Measurements from ENCODE around the gene NOPCHAP1. TPM values are rescaled to one million over a fixed set of nuclear protein-coding genes. Genes with fewer than 3 reads are reported as not detected.

The NOPCHAP1 gene
- total RNA-seq, 1 experiment from 2014 or later = 25.6 TPM

- CTCF ChIA-PET = no interaction called here
Observed at GRCh38 chr12:104991565-104992128, 5.5 kb downstream of the NOPCHAP1 start.

More at GRCh38 chr12:104991565-104992128, 5.5 kb downstream of the NOPCHAP1 start:
- RAD21 ChIA-PET (ENCODE audit: low non-redundant PET in 1 of 2, low total read pairs in 2 of 2, uncharacterized antibody in 2 of 2, unreplicated experiment in 2 of 2) = no interaction called here
- Histone ChIP-seq H3K4me1 (ENCODE audit: control insufficient read depth in 1 of 2, insufficient read depth in 2 of 2, low read length in 2 of 2) (peaks cover 5 to 8% of the 10 kb centered on the region in 2 experiments; a peak in 3 of 4 replicates), H2AFZ (ENCODE audit: low read depth, low read length, poor library complexity, severe bottlenecking) (no peak overlapping the region), H3K4me3 (replicated peaks in 1 of 2; ENCODE audit: low read depth in 1 of 2, low read length in 2 of 2) (no peak overlapping the region), H3K4me2 (ENCODE audit: low read length) (no peak overlapping the region), H4K20me1 (ENCODE audit: insufficient read depth) (peaks cover 3% of the 10 kb centered on the region; the same call in 1 of the 2 replicates), H3K36me3 (ENCODE audit: control insufficient read depth in 1 of 2, insufficient read depth in 2 of 2, low read length in 2 of 2) (peaks cover 31 to 59% of the 10 kb centered on the region in 2 experiments), H3K9me2 (ENCODE audit: insufficient read depth) (no peaks in the 10 kb centered on the region), H3K27me3 (ENCODE audit: insufficient read depth, low read length) (no peaks in the 10 kb centered on the region), H3K27ac (ENCODE audit: low read depth, low read length) (no peak overlapping the region), H3K79me2 (ENCODE audit: insufficient read depth, low read length) (peaks cover 58% of the 10 kb centered on the region), H3K9me3 (ENCODE audit: control insufficient read depth in 1 of 2, insufficient read depth in 1 of 2, low read depth in 1 of 2, low read length in 2 of 2) (no peaks in the 10 kb centered on the region), H3K9ac (ENCODE audit: low read length) (no peak overlapping the region)
- ATAC-seq (no peak), DNase-seq (ENCODE audit: low read depth, low spot score) (no peak)
- TF ChIP-seq TCF7L2 (IDR thresholded peaks at IDR 0.05; ENCODE audit: borderline replicate concordance, extremely low read depth, insufficient read depth, insufficient read length) (no peak), REST (IDR thresholded peaks at IDR 0.05; ENCODE audit: low read depth) (no peak), CEBPB (IDR thresholded peaks at IDR 0.05; ENCODE audit: low read depth) (no peak), YY1 (IDR thresholded peaks at IDR 0.05; ENCODE audit: extremely low read depth, insufficient replicate concordance, low read depth, low read length) (no peak), POLR2A (IDR thresholded peaks at IDR 0.05; ENCODE audit: borderline replicate concordance, extremely low read depth, insufficient read depth, insufficient read length) (no peak), ZNF274 (IDR thresholded peaks at IDR 0.05; ENCODE audit: low read depth, low read length) (no peak), ZFX (IDR thresholded peaks at IDR 0.05) (no peak), EZH2phosphoT487 (IDR thresholded peaks at IDR 0.05; ENCODE audit: borderline replicate concordance) (no peak)
- intact Hi-C loops (cut with micrococcal nuclease) = no loop called here
- POLR2A ChIA-PET = no interaction called here
- no TSS peak for BruUV-seq (replicated peaks)
